Trophoblast cell (in vitro differentiated cells and primary cell): Measurements from ENCODE around the gene CORO2B.

ENCODE experiments used
- DNase-seq, 2 donors: peaks; one replicate each; pipeline ENCODE4 v3.0.0-alpha.2; 2016
- H2AFZ ChIP-seq: 2 replicates; pipeline ENCODE4 v1.6.1; 2013; ENCODE audit warnings: low read length, moderate library complexity, mild to moderate bottlenecking; ENCODE audit not compliant: insufficient read depth, poor library complexity
- H2AK5ac ChIP-seq: 2 replicates; pipeline ENCODE4 v1.6.1; 2013; ENCODE audit warnings: mild to moderate bottlenecking, low read length
- H2BK120ac ChIP-seq: 2 replicates; pipeline ENCODE4 v1.6.1; 2013; ENCODE audit warnings: low read length, mild to moderate bottlenecking, moderate library complexity; ENCODE audit not compliant: insufficient read depth, poor library complexity
- H2BK12ac ChIP-seq: 2 replicates; pipeline ENCODE4 v1.6.1; 2013; ENCODE audit warnings: mild to moderate bottlenecking, low read length, moderate library complexity
- H2BK5ac ChIP-seq: 2 replicates; pipeline ENCODE4 v1.6.1; 2013; ENCODE audit warnings: low read length, low read depth, moderate library complexity, mild to moderate bottlenecking; ENCODE audit not compliant: poor library complexity
- H3K14ac ChIP-seq: 2 replicates; pipeline ENCODE4 v1.6.1; 2013; ENCODE audit warnings: mild to moderate bottlenecking, low read length
- H3K18ac ChIP-seq: 2 replicates; pipeline ENCODE4 v1.6.1; 2013; ENCODE audit warnings: mild to moderate bottlenecking, low read length
- H3K23ac ChIP-seq: 2 replicates; pipeline ENCODE4 v1.6.1; 2013; ENCODE audit warnings: low read length
- H3K27ac ChIP-seq: 2 replicates; pipeline ENCODE4 v1.5.1; 2013; ENCODE audit warnings: low read depth, mild to moderate bottlenecking, inconsistent platforms, low read length, moderate library complexity
- H3K27me3 ChIP-seq: 2 replicates; pipeline ENCODE4 v1.6.1; 2013; ENCODE audit warnings: inconsistent platforms, mild to moderate bottlenecking, low read length, moderate library complexity; ENCODE audit not compliant: insufficient read depth
- H3K36me3 ChIP-seq, 2 experiments: 1 replicate in 1 of 2; 2 replicates in 1 of 2; pipeline ENCODE4 v1.6.1; 2013; ENCODE audit warnings: low read length in 2 of 2, mild to moderate bottlenecking in 2 of 2, moderate library complexity in 1 of 2; ENCODE audit not compliant: insufficient read depth in 2 of 2, control insufficient read depth in 1 of 2
- H3K4ac ChIP-seq: 2 replicates; pipeline ENCODE4 v1.6.1; 2013; ENCODE audit warnings: low read depth, mild to moderate bottlenecking, low read length, moderate library complexity
- H3K4me1 ChIP-seq, 2 experiments: 1 replicate in 1 of 2; 2 replicates in 1 of 2; pipeline ENCODE4 v1.6.1; 2013; ENCODE audit warnings: low read length in 2 of 2, mild to moderate bottlenecking in 2 of 2, moderate library complexity in 1 of 2; ENCODE audit not compliant: insufficient read depth in 2 of 2, control insufficient read depth in 1 of 2
- H3K4me2 ChIP-seq: 2 replicates; pipeline ENCODE4 v1.6.1; 2013; ENCODE audit warnings: inconsistent platforms, mild to moderate bottlenecking, low read length, moderate library complexity
- H3K4me3 ChIP-seq: 2 replicates; pipeline ENCODE4 v1.5.1; 2013; ENCODE audit warnings: mild to moderate bottlenecking, low read depth, low read length, inconsistent platforms
- H3K79me1 ChIP-seq: one replicate; pipeline ENCODE4 v1.6.1; 2013; ENCODE audit warnings: low read length
- H3K79me2 ChIP-seq: 2 replicates; pipeline ENCODE4 v1.6.1; 2013; ENCODE audit warnings: low read length, mild to moderate bottlenecking; ENCODE audit not compliant: control insufficient read depth, insufficient read depth, poor library complexity
- H3K9ac ChIP-seq: 2 replicates; pipeline ENCODE4 v1.6.1; 2013; ENCODE audit warnings: mild to moderate bottlenecking, low read length
- H3K9me3 ChIP-seq: 2 replicates; pipeline ENCODE4 v1.6.1; 2013; ENCODE audit warnings: low read depth, mild to moderate bottlenecking, control low read depth, inconsistent platforms, low read length; ENCODE audit not compliant: insufficient read depth
- H4K12ac ChIP-seq: 2 replicates; pipeline ENCODE4 v1.6.1; 2013; ENCODE audit warnings: low read depth, mild to moderate bottlenecking, low read length, moderate library complexity
- H4K8ac ChIP-seq: 2 replicates; pipeline ENCODE4 v1.6.1; 2013; ENCODE audit warnings: low read depth, mild to moderate bottlenecking, low read length, moderate library complexity
- H4K91ac ChIP-seq: one replicate; pipeline ENCODE4 v1.6.1; 2013; ENCODE audit warnings: low read depth, mild to moderate bottlenecking, low read length, moderate library complexity
- WGBS: extraction: QIAGEN DNeasy Blood & Tissue Kit; methylation state at CpG from one replicate; pipeline ENCODE4 v1.1.7; 2013; ENCODE audit warnings: missing lambda C conversion rate; ENCODE audit not compliant: insufficient read length, insufficient coverage; ENCODE audit errors: extremely low coverage; 5-methylcytosine and 5-hydroxymethylcytosine counted together

The CORO2B gene

DNA sequence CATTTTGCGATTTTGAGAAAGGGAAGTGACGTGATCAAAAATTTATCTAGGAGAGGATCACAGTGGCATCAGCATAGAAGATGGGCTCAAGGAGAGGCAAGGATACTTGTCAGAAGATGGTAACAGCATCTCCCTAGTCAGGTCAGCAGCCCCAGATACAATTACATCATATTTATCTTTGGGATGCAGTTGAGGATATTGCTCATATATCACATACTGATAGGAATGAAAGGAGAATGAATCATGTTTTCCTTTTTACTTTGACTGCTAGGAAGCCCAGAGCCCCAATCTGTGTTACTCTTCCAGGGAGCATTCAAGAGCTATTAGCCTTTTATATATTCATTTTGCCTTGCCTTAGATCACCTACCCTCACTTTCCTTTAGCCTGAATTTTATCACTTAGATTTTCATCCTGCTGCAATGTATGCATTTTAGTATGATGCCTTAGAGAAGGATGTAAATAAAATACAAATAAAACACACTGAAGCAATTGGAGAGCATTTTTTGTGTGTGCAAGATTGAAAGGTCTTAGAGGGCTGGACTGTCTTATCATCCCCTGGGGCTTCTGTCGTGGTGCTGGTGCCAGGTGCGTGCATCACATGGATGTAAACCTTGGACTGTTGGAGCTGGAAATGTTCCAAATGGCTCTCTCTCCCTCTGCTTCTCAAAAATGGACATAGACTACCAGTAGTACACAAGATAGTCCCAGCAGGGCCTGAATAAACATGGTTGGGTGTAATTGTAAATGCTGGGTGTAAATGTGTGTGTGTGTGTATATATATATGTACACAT lies 40.3 kb downstream of the CORO2B start:
- Histone ChIP-seq H3K79me2 (no peaks in the 10 kb centered on the region), H3K4ac (no peak overlapping the region), H3K4me1 (peaks cover 0 to 3% of the 10 kb centered on the region in 2 experiments), H3K23ac (no peak overlapping the region), H3K27me3 (no peaks in the 10 kb centered on the region), H4K8ac (no peak overlapping the region), H2BK12ac (no peak overlapping the region), H3K4me3 (no peak overlapping the region), H3K18ac (no peak overlapping the region), H3K36me3 (no peaks in the 10 kb centered on the region), H3K9ac (no peak overlapping the region), H2BK120ac (no peak overlapping the region), H3K4me2 (no peak overlapping the region), H3K14ac (no peak overlapping the region), H2BK5ac (no peak overlapping the region), H4K91ac (no peak overlapping the region), H2AFZ (no peak overlapping the region), H3K27ac (no peak overlapping the region), H2AK5ac (no peak overlapping the region), H4K12ac (no peak overlapping the region), H3K79me1 (no peaks in the 10 kb centered on the region), H3K9me3 (no peaks in the 10 kb centered on the region)
- no CpG with 5 or more reads among the region's 4 CpGs for WGBS
- DNase-seq = no peak

DNA sequence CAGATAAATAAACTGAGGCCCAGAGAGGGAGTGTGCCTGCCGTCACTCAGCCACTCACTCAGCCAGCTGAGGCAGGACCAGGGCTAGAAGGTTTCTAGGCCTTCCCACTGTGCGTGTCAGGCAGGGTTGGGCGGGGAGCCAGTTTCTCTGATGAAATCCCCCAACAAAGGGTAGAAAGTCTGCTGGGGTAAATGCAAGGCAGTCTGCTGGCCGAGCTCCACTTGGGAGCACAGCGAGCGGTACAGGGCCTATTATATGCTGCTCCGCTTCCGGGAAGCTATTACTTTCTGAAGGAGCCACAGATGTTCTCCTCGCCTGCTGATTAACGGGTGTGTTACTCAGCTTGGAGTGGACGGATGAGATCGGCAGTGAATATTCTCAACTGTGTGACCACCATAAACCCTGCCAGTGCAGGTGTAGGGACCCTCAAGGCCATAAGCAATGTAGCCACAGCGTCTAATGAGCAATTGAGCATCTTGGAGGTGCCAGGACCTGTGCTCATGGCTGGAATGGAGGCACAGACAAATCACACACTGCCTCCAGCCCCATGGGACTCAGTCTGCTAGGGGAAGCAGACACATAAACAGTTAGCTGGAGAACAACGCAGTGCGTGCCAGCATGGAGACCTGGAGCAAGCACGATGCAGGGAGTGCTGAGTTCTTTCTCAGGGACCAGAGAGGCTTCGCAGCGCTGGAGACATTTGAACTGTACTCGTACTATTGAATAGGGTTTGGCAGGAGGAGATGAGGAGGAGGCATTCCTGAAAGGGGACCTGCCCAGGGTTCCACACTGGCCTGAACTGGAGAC lies 42.1 kb downstream of the CORO2B start:
- H3K4me1 ChIP-seq = no peaks in the 10 kb centered on the region
- H3K79me1 ChIP-seq = no peaks in the 10 kb centered on the region
- no peak overlapping the region for H3K4ac ChIP-seq
- no peak overlapping the region for H3K18ac ChIP-seq
- no peak overlapping the region for H4K12ac ChIP-seq
- no peak overlapping the region for H3K27ac ChIP-seq
- no peaks in the 10 kb centered on the region for H3K36me3 ChIP-seq
- no peak overlapping the region for H3K23ac ChIP-seq
- H3K79me2 ChIP-seq = no peaks in the 10 kb centered on the region
- no peak overlapping the region for H2AK5ac ChIP-seq
- no peak overlapping the region for H3K4me3 ChIP-seq
- no CpG with 5 or more reads among the region's 19 CpGs for WGBS
- no peak overlapping the region for H4K8ac ChIP-seq
- H3K27me3 ChIP-seq = no peaks in the 10 kb centered on the region
- H2BK5ac ChIP-seq = no peak overlapping the region
- H2BK120ac ChIP-seq = no peak overlapping the region
- H2AFZ ChIP-seq = no peak overlapping the region
- no peak overlapping the region for H3K9ac ChIP-seq
- H3K4me2 ChIP-seq = no peak overlapping the region
- H3K14ac ChIP-seq = no peak overlapping the region
- no peak for DNase-seq
- no peak overlapping the region for H2BK12ac ChIP-seq
- no peaks in the 10 kb centered on the region for H3K9me3 ChIP-seq
- no peak overlapping the region for H4K91ac ChIP-seq

DNA sequence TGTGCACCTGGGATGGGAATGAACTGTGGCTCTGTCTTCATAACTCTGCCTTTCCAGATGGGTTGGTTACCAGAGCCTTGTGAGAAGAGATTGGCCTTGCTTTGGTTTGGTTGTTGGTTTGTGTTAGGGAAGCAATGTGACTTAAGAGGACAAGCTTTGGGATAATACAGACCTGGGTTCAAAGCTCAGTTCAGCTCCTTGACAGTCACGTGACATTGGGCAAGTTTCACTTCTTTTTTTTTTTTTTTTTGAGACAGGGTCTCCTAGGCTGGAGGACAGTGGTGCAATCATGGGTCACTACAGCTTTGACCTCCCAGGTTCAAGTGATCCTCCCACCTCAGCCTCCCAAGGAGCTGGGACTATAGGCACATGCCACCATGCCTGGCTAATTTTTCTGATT lies 42.7 kb downstream of the CORO2B start:
- no peak overlapping the region for H3K4ac ChIP-seq
- no peak overlapping the region for H3K4me3 ChIP-seq
- H3K27ac ChIP-seq = no peak overlapping the region
- no peak overlapping the region for H3K14ac ChIP-seq
- H2AK5ac ChIP-seq = no peak overlapping the region
- H3K4me2 ChIP-seq = no peak overlapping the region
- H3K4me1 ChIP-seq = no peaks in the 10 kb centered on the region
- H4K12ac ChIP-seq = no peak overlapping the region
- H3K36me3 ChIP-seq = no peaks in the 10 kb centered on the region
- no peak overlapping the region for H2BK5ac ChIP-seq
- no peaks in the 10 kb centered on the region for H3K9me3 ChIP-seq
- no peak overlapping the region for H4K91ac ChIP-seq
- H3K79me2 ChIP-seq = no peaks in the 10 kb centered on the region
- H2BK120ac ChIP-seq = no peak overlapping the region
- H3K9ac ChIP-seq = no peak overlapping the region
- no peaks in the 10 kb centered on the region for H3K79me1 ChIP-seq
- H4K8ac ChIP-seq = no peak overlapping the region
- H2AFZ ChIP-seq = no peak overlapping the region
- H3K23ac ChIP-seq = no peak overlapping the region
- H3K27me3 ChIP-seq = no peaks in the 10 kb centered on the region
- H3K18ac ChIP-seq = no peak overlapping the region
- no CpG with 5 or more reads among the region's 1 CpG for WGBS
- no peak overlapping the region for H2BK12ac ChIP-seq
- no peak for DNase-seq

DNA sequence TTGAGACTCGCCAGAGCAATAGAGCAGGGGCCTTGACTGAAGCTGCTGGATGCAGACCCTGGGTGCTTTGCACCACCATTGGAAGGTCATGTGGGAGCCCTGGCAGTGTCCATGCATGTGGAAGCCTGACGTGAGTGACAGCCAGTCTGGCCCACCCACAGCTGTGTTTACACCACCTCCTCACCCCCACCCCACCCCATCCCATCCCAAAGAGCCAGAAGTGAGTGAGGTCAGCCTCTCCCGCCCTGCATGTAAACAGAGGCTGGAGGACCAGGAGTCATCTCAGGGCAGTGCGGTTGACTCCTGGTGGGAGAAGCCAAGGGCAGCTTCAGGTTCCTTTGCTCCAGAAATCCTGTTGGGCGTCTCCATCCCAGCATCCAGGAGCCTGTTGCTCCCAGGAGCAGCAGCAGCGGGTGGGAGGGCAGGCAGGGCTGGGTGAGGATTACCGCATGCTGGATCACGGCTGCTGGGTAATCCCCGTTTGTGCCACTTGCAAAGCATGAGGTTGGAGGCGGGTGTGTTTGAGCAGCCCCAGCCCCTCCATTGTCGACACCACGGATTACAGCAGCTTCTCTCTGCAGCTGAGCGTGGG lies 44.6 kb downstream of the CORO2B start:
- peak overlapping the region; percentile 21 for H2AFZ ChIP-seq
- no peak overlapping the region for H2AK5ac ChIP-seq
- no peaks in the 10 kb centered on the region for H3K4me1 ChIP-seq
- no peak for DNase-seq
- H3K4ac ChIP-seq = no peak overlapping the region
- H3K36me3 ChIP-seq = no peaks in the 10 kb centered on the region
- H3K27ac ChIP-seq = no peak overlapping the region
- H3K9ac ChIP-seq = no peak overlapping the region
- H3K23ac ChIP-seq = no peak overlapping the region
- H3K18ac ChIP-seq = no peak overlapping the region
- H2BK120ac ChIP-seq = no peak overlapping the region
- no CpG with 5 or more reads among the region's 13 CpGs for WGBS
- no peak overlapping the region for H2BK5ac ChIP-seq
- H4K91ac ChIP-seq = no peak overlapping the region
- H4K12ac ChIP-seq = no peak overlapping the region
- H4K8ac ChIP-seq = no peak overlapping the region
- no peak overlapping the region for H3K4me3 ChIP-seq
- no peak overlapping the region for H3K4me2 ChIP-seq
- H3K27me3 ChIP-seq = no peaks in the 10 kb centered on the region
- H3K9me3 ChIP-seq = no peaks in the 10 kb centered on the region
- no peaks in the 10 kb centered on the region for H3K79me2 ChIP-seq
- H3K79me1 ChIP-seq = no peaks in the 10 kb centered on the region
- H3K14ac ChIP-seq = no peak overlapping the region
- H2BK12ac ChIP-seq = no peak overlapping the region
